ENCODE measurements around the gene KYNU.
"Not testable (repeated sequence)": the region's sequence is repeated elsewhere in the genome, so short reads cannot be mapped to it uniquely, and the experiment has no call there.

The KYNU gene

GRCh38 chr2:143071185-143071876, 193.9 kb downstream of the KYNU start:
- no peak for TF ChIP-seq CTCF (IDR thresholded peaks at IDR 0.05; ENCODE audit: insufficient read depth, low read length, poor library complexity, severe bottlenecking)
- no peaks in the 10 kb centered on the region for H3K36me3 ChIP-seq (ENCODE audit: control insufficient read depth, insufficient read depth, low read length)
- DNase-seq (ENCODE audit: extremely low read depth, insufficient read length): no peak
- H3K27me3 ChIP-seq (replicated peaks; ENCODE audit: control insufficient read depth, insufficient read depth, low read length): no peaks in the 10 kb centered on the region
- no peak overlapping the region for H3K4me3 ChIP-seq (replicated peaks; ENCODE audit: low read depth, low read length)

DNA sequence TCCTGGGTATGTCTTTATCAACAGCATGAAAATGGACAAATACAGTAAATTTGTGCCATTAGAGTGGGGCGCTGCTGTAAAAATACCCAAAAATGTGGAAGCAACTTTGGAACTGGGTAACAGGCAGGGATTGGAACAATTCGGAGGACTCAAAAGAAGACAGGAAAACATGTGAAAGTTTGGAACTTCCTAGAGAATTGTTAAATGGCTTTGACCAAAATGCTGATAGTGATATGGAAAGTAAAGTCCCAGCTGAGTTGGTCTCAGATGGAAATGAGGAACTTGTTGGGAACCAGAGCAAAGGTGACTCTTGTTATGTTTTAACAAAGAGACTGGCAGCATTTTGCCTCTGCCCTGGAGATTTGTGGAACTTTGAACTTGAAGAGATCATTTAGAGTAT, 197.4 kb downstream of the KYNU start:
- not testable (repeated sequence) for H3K4me3 ChIP-seq (replicated peaks; ENCODE audit: low read depth, low read length); H3K36me3 ChIP-seq (ENCODE audit: control insufficient read depth, insufficient read depth, low read length); H3K27me3 ChIP-seq (replicated peaks; ENCODE audit: control insufficient read depth, insufficient read depth, low read length); DNase-seq (ENCODE audit: extremely low read depth, insufficient read length)

DNA sequence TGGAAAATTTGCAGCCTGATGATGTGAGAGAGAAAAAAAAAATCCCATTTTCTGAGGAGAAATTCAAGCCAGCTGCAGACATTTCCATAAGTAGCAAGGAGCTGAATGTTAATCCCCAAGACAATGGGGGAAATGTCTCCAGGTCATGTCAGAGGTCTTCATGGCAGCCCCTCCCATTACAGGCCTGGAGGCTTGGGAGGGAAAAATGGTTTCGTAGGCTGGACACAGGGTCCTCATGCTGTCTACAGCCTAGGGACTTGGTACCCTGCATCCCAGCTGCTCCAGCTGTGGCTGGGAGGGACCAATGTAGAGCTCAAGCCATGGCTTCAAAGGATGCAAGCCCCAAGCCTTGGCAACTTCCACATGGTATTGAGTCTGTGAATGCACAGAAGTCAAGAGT, 198.2 kb downstream of the KYNU start:
- Histone ChIP-seq H3K27me3 (replicated peaks; ENCODE audit: control insufficient read depth, insufficient read depth, low read length) (no peaks in the 10 kb centered on the region), H3K36me3 (ENCODE audit: control insufficient read depth, insufficient read depth, low read length) (no peaks in the 10 kb centered on the region), H3K4me3 (replicated peaks; ENCODE audit: low read depth, low read length) (no peak overlapping the region)
- no peak for DNase-seq (ENCODE audit: extremely low read depth, insufficient read length)
- no peak for TF ChIP-seq CTCF (IDR thresholded peaks at IDR 0.05; ENCODE audit: insufficient read depth, low read length, poor library complexity, severe bottlenecking)

DNA sequence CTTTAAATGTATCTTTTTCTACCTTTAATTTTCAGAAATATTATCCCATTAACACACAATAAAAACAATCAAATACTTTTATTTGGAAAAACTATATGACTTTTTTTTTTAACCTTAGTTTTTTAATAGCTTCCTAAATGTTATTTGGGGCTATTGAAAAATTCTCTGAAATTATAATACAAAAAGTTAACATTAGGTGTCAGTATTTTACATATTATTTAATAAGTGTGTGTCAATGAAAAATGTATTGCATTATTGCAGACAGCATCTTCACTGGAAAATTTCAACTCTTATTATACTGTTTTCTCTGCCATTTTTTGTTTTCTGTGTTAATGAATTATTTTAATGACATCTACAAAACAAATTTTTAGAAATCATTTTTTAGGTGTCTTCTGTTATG, 200.6 kb downstream of the KYNU start:
- Histone ChIP-seq H3K4me3 (replicated peaks; ENCODE audit: low read depth, low read length) (no peak overlapping the region), H3K27me3 (replicated peaks; ENCODE audit: control insufficient read depth, insufficient read depth, low read length) (no peaks in the 10 kb centered on the region), H3K36me3 (ENCODE audit: control insufficient read depth, insufficient read depth, low read length) (no peaks in the 10 kb centered on the region)
- no peak for TF ChIP-seq CTCF (IDR thresholded peaks at IDR 0.05; ENCODE audit: insufficient read depth, low read length, poor library complexity, severe bottlenecking)
- no peak for DNase-seq (ENCODE audit: extremely low read depth, insufficient read length)

- no peak for DNase-seq (ENCODE audit: extremely low read depth, insufficient read length)
- no peak overlapping the region for H3K4me3 ChIP-seq (replicated peaks; ENCODE audit: low read depth, low read length)
- no peak for TF ChIP-seq CTCF (IDR thresholded peaks at IDR 0.05; ENCODE audit: insufficient read depth, low read length, poor library complexity, severe bottlenecking)
- H3K27me3 ChIP-seq (replicated peaks; ENCODE audit: control insufficient read depth, insufficient read depth, low read length): no peaks in the 10 kb centered on the region
- H3K36me3 ChIP-seq (ENCODE audit: control insufficient read depth, insufficient read depth, low read length): no peaks in the 10 kb centered on the region
These were observed 204.2 kb downstream of the KYNU start for GRCh38 chr2:143081616-143082015.

- Histone ChIP-seq H3K4me3 (replicated peaks; ENCODE audit: low read depth, low read length) (no peak overlapping the region), H3K27me3 (replicated peaks; ENCODE audit: control insufficient read depth, insufficient read depth, low read length) (no peaks in the 10 kb centered on the region), H3K36me3 (ENCODE audit: control insufficient read depth, insufficient read depth, low read length) (no peaks in the 10 kb centered on the region)
- TF ChIP-seq CTCF (IDR thresholded peaks at IDR 0.05; ENCODE audit: insufficient read depth, low read length, poor library complexity, severe bottlenecking): no peak
- DNase-seq (ENCODE audit: extremely low read depth, insufficient read length): peak; percentile 6
These were observed 206.2 kb downstream of the KYNU start for GRCh38 chr2:143083636-143084035.

All from GM06990 (cell line).